ENCODE measurements around the gene RNF166.
A peak's percentile ranks its signal among the peaks of the same experiment; 100 is the strongest.

RNF166 gene

GRCh38 chr16:88705801-88706228 is 393 bp downstream of the RNF166 start:
- DNase-seq (ENCODE audit: low read depth): no peak
- H3K4me3 ChIP-seq (ENCODE audit: low read depth, low read length): peak overlapping the region; percentile 96
- TF ChIP-seq CTCF (conservative IDR thresholded peaks at IDR 0.05; ENCODE audit: low read depth, low read length): no peak

- peak overlapping the region; percentile 96 for H3K4me3 ChIP-seq (ENCODE audit: low read depth, low read length)
- TF ChIP-seq CTCF (conservative IDR thresholded peaks at IDR 0.05; ENCODE audit: low read depth, low read length): no peak
- peak; percentile 47 for DNase-seq (ENCODE audit: low read depth)
These were observed 1.0 kb downstream of the RNF166 start for GRCh38 chr16:88705076-88705684.

GRCh38 chr16:88703486-88704309 is 2.5 kb downstream of the RNF166 start:
- DNase-seq (ENCODE audit: low read depth): no peak
- H3K4me3 ChIP-seq (ENCODE audit: low read depth, low read length): peak overlapping the region; percentile 1
- TF ChIP-seq CTCF (conservative IDR thresholded peaks at IDR 0.05; ENCODE audit: low read depth, low read length): no peak

DNA sequence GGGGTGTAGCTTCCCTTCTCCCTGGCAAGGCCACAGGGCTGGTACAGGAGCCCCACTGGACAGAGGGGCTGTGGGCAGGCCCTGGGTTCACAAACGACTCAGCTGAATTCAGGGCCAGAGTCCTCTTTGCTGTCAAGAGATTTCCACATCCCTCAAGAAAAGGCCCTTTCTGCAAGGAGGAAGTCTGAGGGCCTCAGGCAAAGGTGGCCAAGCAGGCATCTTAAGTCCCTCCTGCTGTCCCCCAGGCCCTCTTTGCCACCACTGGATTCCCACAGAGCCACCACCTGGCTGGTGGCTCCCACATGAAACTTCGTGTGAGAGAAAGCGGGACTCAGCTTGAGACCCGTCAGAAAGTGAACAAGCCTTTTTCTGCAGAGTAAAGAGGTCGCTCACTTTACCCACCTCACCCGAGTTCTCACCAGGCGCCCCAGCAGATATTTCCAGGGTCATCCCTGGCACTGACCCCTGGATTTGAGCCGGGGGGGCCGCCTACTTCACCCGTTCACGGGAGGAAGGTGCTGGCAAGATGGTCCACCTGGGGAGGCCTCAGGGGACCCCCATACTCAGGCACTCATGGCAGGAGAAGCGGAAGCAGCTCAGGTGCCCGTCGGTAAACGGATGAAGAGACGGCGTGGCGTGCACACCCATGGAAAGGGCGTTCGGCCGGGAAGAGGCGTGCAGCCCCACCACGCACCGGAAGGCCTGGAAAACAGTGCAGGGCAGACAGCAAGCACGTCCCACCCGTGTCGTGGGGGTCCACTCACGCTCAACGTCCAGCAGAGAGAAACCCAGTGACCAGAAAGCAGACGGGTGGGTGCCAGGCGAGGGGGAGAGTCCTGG is 3.6 kb downstream of the RNF166 start:
- DNase-seq (ENCODE audit: low read depth): no peak
- TF ChIP-seq CTCF (conservative IDR thresholded peaks at IDR 0.05; ENCODE audit: low read depth, low read length): no peak
- H3K4me3 ChIP-seq (ENCODE audit: low read depth, low read length): no peak overlapping the region

DNA sequence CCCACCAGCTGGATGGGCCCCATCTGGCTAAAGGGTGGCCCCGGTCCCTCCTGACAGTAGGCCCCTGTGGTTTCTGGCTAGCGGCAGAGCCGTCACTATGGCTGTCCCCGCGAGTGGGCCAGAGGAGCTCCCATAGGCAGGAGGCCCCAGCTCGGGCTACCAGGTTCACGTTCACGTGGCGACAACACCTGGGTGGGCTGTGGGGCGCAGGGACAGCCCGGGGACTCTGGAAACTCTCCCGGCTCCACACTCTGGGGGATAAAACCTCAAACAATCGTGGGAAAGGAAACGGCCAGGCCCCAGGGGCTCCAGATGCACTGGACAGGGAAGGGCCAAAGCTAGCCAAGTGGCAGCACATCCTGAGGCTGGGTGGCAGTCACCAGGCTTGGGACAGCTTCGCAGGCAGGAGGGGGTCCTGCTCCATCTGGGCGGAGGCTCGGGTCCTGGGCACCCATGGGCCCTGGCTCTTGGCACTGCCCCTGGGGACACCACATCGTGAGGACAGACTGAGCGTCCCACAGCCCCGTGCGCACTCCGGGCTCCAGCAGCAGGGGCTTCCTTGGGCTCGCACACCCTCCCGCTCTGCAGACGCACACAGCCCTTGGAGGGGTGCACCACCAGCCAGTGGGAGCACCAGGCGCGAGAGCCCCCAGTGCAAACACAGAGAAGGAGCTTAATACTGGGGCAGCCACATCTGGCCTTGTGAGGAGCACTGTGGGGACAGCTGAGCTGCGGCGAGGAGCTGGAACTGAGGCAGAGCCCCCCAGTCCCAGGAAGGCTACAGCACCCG is 4.4 kb downstream of the RNF166 start:
- no peak for DNase-seq (ENCODE audit: low read depth)
- no peak overlapping the region for H3K4me3 ChIP-seq (ENCODE audit: low read depth, low read length)
- no peak for TF ChIP-seq CTCF (conservative IDR thresholded peaks at IDR 0.05; ENCODE audit: low read depth, low read length)

Measured in choroid plexus epithelial cell (primary cell).